ENCODE data around the gene JPT1.
"Not testable (repeated sequence)": the region's sequence is repeated elsewhere in the genome, so short reads cannot be mapped to it uniquely, and the experiment has no call there.

The JPT1 gene

DNA sequence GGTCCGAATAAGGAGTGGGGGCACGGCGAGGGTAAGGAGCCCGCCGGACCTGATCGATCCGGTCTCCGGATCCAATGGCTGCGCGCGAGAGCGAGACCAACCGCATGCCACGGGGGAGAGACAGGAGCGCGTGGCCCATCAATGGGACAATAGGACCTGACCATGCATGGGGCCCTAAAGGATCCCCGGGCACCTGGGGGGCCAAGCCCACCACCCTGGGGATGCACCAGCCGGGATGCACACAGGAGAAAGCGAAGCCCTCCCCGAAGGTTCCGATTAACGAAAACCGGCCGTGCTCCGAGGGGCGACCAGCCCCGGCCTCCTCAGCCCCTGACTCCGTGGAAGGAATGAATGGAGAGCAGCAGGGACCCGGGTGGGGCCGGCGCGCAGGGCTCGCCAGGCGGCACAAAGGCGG lies 525 bp downstream of the JPT1 start:
- DNase-seq, result peak; percentile 21

DNA sequence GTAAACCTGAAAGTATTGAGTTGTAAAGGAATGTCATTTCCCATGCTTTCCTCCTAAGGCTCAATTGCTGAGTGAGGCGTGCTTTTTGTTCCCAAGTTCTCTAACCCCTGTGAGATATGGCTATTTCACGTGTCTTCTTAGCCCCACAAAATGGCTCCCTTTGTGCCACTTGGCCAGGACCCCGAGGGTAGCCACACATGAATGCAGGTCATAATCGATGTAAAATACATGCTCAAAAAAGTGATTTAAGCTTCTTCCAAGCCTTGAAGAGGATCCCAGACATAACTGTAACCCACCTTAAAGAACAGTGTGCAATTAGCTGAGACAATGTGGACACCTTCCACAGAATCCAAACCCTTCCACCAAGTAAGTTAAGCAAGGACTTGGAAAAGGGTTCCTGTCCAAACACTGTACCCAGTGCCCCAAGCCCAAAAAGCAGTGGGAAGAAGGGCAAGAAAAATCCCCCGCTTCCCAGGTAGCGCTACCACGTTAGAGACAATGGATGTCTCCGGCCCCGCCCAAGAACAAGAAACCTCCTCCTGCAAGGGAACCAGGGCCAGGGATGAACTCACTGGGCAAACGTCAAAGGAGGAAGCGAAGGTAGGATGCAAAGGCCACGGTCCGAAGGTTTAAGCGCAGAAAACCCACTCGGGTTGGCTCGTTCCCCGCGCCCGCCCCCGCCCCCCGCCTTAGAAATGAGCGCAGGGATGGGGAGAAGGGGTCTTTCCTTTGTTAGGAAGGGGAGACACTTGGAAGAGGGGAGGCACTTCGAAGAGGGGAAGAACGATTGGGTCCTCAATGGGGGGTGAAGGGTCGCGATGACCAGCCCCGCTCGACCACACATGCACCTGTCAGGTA lies 1.2 kb downstream of the JPT1 start:
- DNase-seq, result peak; percentile 57

DNA sequence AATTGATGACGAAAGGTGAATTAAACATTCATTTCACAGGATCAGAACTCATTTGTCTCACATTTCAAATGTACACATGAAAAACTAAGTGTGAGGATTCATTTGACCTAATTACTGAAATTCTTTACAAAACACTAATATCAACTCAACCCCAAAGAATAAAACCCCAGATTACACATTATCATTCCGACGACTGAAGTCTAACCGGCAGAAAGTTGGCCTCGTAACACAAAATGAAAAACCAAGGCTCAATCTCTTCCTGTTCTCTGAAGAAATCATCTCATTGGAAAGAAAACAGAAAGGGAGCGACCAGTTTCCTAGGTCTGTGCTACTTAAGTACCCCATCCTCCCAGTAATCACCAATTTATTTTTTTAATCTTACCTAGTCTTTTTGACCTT lies 1.8 kb downstream of the JPT1 start:
- DNase-seq, result no peak

DNA sequence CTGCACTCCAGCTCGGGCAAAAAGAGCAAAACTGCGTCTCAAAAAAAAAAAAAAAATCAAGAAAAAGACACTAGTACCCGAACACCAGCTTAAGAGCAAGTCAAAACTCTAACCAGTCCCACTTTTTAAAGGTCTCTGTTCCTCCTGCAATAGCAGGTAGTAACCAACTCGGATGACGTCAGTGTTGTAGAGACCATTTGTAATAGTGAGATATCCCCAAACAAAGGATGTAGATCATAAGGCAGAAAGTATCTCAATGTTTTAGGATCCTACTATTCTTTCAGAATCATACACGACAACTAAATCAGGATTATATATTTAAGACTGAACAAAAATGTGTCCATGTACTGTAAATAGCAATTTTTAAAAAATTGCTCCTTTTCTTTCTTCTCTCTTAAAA lies 2.4 kb downstream of the JPT1 start:
- no peak for DNase-seq

GRCh38 chr17:75147878-75148546 lies 6.3 kb downstream of the JPT1 start:
- DNase-seq, result no peak

DNA sequence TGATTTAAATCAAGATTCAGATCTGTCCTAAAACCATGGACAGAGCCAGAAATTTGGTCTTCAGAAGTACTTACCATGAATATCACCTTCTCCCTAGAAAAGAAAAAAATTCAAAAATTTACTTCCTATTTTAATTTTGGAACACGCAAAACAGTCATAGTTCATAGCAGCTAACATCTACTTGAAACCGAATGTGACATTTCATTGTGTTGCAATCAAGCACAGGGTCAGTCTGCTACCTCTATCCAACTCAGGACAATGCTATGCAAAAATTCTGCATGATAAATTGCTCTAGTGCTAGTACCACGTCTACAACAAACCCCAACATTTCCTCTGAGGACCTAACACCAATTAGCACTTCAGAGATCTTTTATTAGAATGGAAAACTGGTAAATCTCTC lies 7.7 kb downstream of the JPT1 start:
- DNase-seq, result no peak

DNA sequence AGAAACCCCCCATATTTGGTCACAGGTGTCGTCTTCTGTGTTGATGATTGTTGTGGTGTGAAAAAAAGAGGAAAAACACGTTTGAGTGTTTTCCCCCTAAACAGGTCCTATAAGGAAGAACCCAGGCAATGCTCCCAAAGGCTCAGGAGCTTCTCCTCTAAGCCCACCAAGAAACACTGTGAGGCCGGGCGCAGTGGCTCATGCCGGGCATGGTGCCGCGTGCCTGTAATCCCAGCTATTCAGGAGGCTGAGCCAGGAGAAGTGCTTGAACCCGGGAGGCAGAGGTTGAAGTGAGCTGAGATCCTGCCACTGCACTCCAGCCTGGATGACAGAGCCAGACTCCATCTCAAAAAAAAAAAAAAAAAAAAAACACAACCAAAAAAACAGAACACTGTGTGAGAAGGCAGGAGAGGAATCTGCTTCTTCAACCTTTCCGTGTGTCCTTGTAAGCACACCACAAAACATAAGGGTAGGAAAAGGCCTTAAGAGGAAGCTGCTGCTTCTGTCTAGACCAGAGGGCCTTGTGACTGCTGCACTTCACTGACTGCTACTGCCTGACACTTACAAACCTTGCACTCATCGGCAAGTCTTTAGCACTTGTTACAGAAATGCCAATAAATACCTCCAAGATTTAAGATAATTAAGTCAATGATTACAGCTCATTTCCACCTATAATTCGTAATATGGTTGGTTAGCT lies 9.3 kb downstream of the JPT1 start:
- no peak for DNase-seq

DNA sequence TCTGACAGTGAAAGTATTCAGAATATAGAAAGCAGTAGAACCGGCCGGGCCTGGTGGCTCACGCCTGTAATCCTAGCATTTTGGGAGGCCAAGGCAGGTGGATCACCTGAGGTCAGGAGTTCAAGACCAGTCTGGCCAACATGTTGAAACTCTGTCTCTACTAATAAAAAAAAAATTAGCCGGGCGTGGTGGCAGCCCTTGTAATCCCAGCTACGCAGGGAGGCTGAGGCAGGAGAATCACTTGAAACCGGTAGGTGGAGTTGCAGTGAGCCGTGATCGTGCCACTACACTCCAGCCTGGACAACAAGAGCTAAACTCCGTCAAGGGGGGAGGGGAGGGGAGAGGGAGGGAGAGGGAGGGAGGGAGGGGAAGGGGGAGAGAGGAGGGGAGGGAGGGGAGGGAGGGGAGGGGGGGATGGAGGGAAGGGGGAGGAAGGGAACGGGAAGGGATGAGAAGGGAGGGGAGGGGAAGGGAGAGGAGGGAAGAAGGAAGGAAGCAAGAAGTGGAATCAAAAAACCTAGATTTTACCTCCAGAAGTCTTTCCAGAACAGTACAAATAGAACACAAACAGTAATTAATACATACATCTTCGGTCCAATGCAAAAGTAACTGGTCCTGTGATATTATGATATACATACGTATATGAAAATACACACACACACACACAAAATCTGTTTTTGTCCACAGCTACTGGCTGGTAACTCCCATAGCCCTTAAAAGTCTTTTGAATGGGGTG lies 11.9 kb downstream of the JPT1 start:
- no peak for DNase-seq

GRCh38 chr17:75138519-75138918 lies 15.8 kb downstream of the JPT1 start:
- DNase-seq, result no peak

GRCh38 chr17:75137762-75138161 lies 16.6 kb downstream of the JPT1 start:
- not testable (repeated sequence) for DNase-seq

DNA sequence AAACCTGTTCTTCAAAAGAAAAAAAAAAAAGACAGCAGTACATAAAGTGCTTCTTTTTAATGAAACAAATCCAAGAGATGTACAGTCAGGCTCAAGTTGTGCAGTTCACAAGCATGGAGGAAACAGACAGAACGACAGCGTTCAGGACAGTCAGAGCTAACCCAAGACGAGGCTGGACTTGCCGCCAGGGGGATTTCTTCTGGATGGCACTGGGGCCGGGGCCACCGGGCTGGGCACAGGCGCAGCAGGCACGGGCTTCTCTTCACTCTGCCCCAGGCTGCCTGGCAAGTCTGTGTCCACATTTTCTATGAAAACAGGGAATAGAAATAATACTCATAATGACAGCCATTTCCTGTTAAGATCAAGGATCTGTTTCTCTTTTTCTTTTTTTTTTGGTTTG lies 18.4 kb downstream of the JPT1 start:
- no peak for DNase-seq

- no peak for DNase-seq
Measured at GRCh38 chr17:75135452-75135851, 18.9 kb downstream of the JPT1 start.

- DNase-seq, result not testable (repeated sequence)
Measured at GRCh38 chr17:75133607-75134347, 20.5 kb downstream of the JPT1 start.

DNA sequence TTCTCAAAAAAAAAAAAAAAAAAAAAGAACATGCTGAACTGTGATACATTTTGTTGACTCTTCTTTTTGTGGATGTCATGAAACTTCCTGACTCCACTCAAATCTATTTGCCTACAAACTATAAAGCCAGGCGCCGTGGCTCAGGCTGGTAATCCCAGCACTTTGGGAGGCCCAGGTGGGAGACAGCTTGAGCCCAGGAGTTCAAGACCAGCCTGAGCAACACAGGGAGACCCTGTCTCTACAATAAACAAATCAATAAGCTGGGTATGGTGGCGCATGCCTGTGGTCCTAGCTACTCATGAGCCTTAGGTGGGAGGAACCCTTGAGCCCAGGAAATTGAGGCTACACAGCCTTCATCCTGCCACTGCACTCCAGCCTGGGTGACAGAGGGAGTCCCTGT lies 21.3 kb downstream of the JPT1 start:
- no peak for DNase-seq

GRCh38 chr17:75132018-75133000 lies 22.0 kb downstream of the JPT1 start:
- DNase-seq, result not testable (repeated sequence)

GRCh38 chr17:75131278-75132017 lies 22.9 kb downstream of the JPT1 start, which contains the start of gene NT5C:
Gene NT5C, minus strand, starts transcription at chr17:75131742. Its CDS starts 35 bp downstream, at chr17:75131707.
- DNase-seq, result peak; percentile 86

- DNase-seq, result peak; percentile 71
Measured at GRCh38 chr17:75130632-75131277, 23.6 kb downstream of the JPT1 start.

- DNase-seq, result no peak
Measured at GRCh38 chr17:75130059-75130631, 24.2 kb downstream of the JPT1 start.

- DNase-seq, result no peak
Measured at GRCh38 chr17:75129576-75129975, 24.7 kb downstream of the JPT1 start.
